GM06990 (cell line): Measurements from ENCODE around the gene PHF14.
"Not testable (repeated sequence)": the region's sequence is repeated elsewhere in the genome, so short reads cannot be mapped to it uniquely, and the experiment has no call there.

Experiments
- DNase-seq: peaks from one replicate; pipeline ENCODE4 v3.0.0-alpha.2; 2011; ENCODE audit not compliant: insufficient read length; ENCODE audit errors: extremely low read depth
- H3K27me3 ChIP-seq: replicated peaks from 2 replicates; pipeline ENCODE4 v1.6.0; 2011; ENCODE audit warnings: low read length; ENCODE audit not compliant: control insufficient read depth, insufficient read depth
- H3K36me3 ChIP-seq: 2 replicates; pipeline ENCODE4 v1.5.1; 2011; ENCODE audit warnings: low read length; ENCODE audit not compliant: control insufficient read depth, insufficient read depth
- H3K4me3 ChIP-seq: replicated peaks from 2 replicates; pipeline ENCODE4 v1.5.1; 2011; ENCODE audit warnings: low read depth, mild to moderate bottlenecking, control low read depth, low read length
- CTCF ChIP-seq: IDR thresholded peaks from 2 replicates; pipeline ENCODE4 v1.5.1; 2011; ENCODE audit warnings: low read length, control low read depth, mild to moderate bottlenecking, inconsistent platforms; ENCODE audit not compliant: insufficient read depth, poor library complexity, severe bottlenecking

PHF14 gene

GRCh38 chr7:10973061-10973941 lies at the start of gene PHF14:
Gene PHF14 (plus strand): TSS chr7:10973872. CDS start chr7:10974324, 452 bp downstream.
- no peaks in the 10 kb centered on the region for H3K36me3 ChIP-seq
- H3K4me3 ChIP-seq: peak within 1 kb of the TSS; percentile 79
- H3K27me3 ChIP-seq: no peaks in the 10 kb centered on the region
- DNase-seq: peak; percentile 99
- TF ChIP-seq CTCF: no peak

GRCh38 chr7:10924370-10924769 lies 49.3 kb upstream of the PHF14 start:
- Histone ChIP-seq H3K36me3 (no peaks in the 10 kb centered on the region), H3K4me3 (no peak overlapping the region), H3K27me3 (no peaks in the 10 kb centered on the region)
- DNase-seq: no peak
- TF ChIP-seq CTCF: no peak

GRCh38 chr7:10928203-10928602 lies 45.5 kb upstream of the PHF14 start:
- not testable (repeated sequence) for H3K36me3 ChIP-seq, DNase-seq

GRCh38 chr7:10930551-10930950 lies 43.1 kb upstream of the PHF14 start:
- Histone ChIP-seq H3K36me3 (no peaks in the 10 kb centered on the region; the same call in 1 of the 2 replicates), H3K27me3 (no peaks in the 10 kb centered on the region), H3K4me3 (no peak overlapping the region)
- no peak for TF ChIP-seq CTCF
- DNase-seq: no peak

More at GRCh38 chr7:10928203-10928602, 45.5 kb upstream of the PHF14 start:
- not testable (repeated sequence) for H3K27me3 ChIP-seq, H3K4me3 ChIP-seq

- no peak for TF ChIP-seq CTCF
- Histone ChIP-seq H3K36me3 (no peaks in the 10 kb centered on the region; the same call in none of the 2 replicates), H3K4me3 (no peak overlapping the region), H3K27me3 (no peaks in the 10 kb centered on the region)
- no peak for DNase-seq
These were observed 42.5 kb upstream of the PHF14 start for GRCh38 chr7:10931161-10931560.

- DNase-seq: no peak
- Histone ChIP-seq H3K36me3 (peaks cover 2% of the 10 kb centered on the region), H3K27me3 (no peaks in the 10 kb centered on the region), H3K4me3 (no peak overlapping the region)
- TF ChIP-seq CTCF: no peak
These were observed 39.4 kb upstream of the PHF14 start for GRCh38 chr7:10934292-10934691.
